HG02571 (cell line): ENCODE data around the gene COX14.
"Not testable (repeated sequence)": the region's sequence is repeated elsewhere in the genome, so short reads cannot be mapped to it uniquely, and the experiment has no call there.

Source experiments
- ATAC-seq: cut with Tn5 transposase; IDR thresholded peaks from one replicate; pipeline ENCODE4 v1.9.1; 2021; ENCODE audit warnings: mild to moderate bottlenecking, moderate library complexity; ENCODE audit not compliant: unreplicated experiment

Gene COX14

DNA sequence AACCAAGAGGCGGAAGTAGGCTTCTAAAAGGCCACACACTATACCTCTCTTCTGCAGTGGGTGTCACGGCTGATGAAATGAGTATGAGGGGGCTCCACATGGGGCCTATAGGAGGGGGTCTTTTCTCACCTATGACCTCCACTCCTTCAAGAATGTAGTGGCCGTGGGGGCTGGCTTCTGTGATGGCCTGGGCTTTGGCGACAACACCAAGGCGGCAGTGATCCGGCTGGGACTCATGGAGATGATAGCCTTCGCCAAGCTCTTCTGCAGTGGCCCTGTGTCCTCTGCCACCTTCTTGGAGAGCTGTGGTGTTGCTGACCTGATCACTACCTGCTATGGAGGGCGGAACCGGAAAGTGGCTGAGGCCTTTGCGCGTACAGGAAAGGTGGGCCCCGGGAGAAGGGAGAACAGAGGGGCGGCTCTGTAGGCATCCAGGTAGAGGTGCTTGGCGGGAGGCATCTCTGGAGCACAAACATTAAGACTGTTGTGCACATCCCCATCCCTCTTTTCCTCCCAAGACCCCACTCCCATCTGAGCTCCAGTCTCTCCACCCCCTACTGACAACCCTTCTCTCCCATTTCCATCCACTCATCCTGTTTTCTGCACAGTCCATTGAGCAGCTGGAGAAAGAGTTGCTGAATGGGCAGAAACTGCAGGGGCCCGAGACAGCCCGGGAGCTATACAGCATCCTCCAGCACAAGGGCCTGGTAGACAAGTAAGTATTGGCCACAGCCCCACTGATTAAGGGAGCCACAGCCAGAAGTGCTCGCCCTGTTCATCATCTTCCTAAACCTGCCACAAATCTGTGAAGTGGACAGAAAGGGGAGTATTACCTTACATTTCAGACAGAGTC is 4.4 kb upstream of the COX14 start:
- ATAC-seq = no peak

GRCh38 chr12:50109319-50109718 is 2.7 kb upstream of the COX14 start:
- ATAC-seq = no peak

DNA sequence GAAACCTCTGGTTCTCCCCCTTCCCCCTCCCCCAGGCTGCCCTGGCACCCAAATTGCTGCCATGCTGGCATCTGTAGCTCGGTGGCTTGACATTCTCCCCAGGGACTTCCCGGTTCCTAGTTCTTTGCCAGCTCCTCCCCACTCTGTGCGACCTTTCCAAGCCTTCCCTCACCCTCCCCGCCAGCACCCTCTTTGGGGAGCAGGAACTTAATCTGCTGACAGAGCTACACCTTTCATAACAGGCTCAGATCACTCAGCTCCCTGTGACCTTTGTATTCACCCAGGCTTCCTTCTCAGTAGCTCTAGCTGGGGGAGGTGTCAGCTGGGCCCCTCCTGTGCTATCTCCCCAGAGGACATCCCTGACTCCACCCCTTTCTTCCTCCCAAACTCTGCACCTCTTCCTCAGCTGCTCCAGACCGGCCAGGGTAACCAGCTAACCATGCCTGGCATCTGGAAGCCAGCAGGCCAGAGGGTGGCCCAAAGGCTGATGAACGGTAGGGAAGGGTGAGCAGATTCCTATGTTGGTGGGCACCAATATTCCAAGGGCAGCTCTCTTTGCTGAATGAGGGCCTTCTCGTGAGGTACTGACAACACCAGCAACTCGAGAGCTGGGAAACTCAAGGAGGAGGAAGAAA is 1.8 kb upstream of the COX14 start:
- no peak for ATAC-seq

- ATAC-seq = no peak
Observed at GRCh38 chr12:50110762-50111351, 1.2 kb upstream of the COX14 start.

GRCh38 chr12:50111395-50111692 is 692 bp upstream of the COX14 start:
- no peak for ATAC-seq

GRCh38 chr12:50112456-50113218 is 601 bp downstream of the COX14 start:
- ATAC-seq = no peak

- no peak for ATAC-seq
Observed at GRCh38 chr12:50117057-50117622, 5.1 kb downstream of the COX14 start.

GRCh38 chr12:50119387-50119786 is 7.4 kb downstream of the COX14 start:
- ATAC-seq = no peak

DNA sequence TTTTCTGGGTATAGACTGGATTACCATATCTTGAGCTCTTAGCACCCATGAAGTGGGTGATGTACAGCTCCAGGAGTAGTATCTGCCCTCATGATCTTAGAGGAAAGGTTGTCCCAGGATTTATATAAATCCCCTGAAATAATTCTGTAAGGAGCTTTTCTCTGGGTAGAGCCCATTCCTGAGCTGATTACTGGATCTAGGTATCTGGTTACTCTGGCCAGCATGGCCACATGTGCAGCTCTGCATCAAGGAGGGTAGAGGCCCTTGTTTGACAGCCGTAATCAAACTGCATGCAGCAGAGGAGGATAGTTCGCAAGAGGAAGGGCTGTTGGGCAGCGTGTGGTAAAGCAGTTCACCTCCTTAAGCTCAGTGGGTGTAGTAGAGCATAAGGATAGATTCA is 8.5 kb downstream of the COX14 start:
- ATAC-seq = no peak

GRCh38 chr12:50120953-50121352 is 8.9 kb downstream of the COX14 start:
- ATAC-seq = no peak

DNA sequence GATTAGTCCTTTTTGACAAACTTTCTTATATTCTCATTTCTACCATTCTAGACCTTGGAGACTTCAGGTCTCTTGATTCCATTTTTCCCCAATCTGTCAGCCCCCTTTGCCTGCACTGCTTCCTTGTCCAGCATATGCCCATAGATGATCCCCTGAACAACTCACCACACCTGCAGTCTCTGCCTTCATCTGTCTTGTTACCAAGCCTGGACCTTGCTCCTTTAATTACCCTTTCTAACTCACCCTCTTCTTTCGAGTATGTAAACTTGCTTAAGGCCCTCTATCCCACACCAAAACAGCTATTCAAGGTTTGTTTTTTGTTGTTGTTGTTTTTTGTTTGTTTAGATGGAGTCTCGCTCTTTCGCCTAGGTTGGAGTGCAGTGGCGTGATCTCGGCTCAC is 9.6 kb downstream of the COX14 start:
- ATAC-seq = no peak

- no peak for ATAC-seq
Observed at GRCh38 chr12:50123203-50123602, 11.2 kb downstream of the COX14 start.

DNA sequence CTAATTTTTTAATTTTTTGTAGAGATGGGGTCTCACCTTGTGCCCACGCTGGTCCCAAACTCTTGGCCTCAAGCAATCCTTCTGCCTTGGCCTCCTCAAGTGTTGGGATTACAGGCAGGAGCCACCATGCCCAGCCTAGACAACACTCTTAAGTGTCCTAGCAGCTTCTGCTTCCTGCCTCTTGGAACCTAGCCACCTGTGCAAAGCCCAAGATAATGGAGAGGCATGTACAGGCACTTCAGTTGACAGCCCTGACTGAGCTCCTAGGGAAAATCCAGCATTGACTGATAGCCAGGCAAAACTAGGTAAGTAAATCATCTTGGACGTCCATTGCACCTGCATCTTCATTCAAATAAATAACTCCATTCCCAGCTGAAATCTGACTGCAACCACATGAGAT is 15.5 kb downstream of the COX14 start:
- ATAC-seq = no peak

GRCh38 chr12:50129290-50129689 is 17.3 kb downstream of the COX14 start:
- no peak for ATAC-seq

DNA sequence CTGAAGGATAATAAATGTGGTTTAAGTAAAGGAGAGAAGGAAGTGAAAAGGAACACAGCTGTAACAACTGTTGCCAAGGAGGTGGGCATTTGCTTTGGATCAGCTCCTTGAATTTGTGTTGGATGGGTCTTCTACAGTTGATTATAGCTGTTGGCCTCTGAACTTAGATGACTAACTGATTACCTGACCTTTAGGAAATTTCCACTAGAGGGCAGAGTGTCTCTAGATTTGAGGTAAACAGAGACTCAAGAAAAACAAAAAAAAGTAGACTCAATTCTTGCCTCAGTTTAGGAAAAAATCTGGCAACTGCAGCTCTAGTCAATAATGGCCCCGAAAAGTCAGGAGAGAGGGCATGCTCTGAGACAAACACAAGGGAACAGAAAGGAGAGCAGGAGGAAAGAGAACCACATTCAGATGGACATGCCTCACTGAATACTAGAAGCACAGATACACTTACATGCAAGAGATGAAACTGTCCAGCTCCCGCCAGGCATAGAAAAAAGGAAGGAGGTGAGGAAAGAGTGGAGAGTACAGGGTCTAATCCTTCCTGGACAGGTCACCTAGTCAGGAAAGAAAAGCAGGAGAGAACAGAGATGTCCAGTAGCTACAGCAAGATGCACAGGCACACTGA is 20.6 kb downstream of the COX14 start:
- ATAC-seq = no peak

- no peak for ATAC-seq
Observed at GRCh38 chr12:50142993-50143392, 31.0 kb downstream of the COX14 start.

GRCh38 chr12:50145439-50145838 is 33.4 kb downstream of the COX14 start:
- no peak for ATAC-seq

DNA sequence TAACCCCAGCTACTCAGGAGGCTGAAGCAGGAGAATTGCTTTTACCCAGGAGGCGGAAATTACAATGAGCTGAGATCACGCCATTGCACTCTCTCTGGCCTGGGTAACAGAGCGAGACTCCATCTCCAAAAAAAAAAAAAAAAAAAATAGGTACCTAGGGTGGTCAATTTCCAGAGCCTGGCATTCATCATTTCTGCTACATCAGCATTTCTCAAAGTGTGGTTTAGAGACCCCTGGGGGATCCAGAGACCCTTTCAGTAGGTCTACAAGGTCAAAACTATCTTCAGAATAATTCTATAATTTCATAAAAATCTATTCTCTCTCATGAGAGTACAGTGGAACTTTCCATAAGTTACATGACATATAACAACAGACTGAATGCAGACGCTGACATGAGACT is 35.2 kb downstream of the COX14 start:
- no peak for ATAC-seq

- ATAC-seq = not testable (repeated sequence)
Observed at GRCh38 chr12:50148011-50148410, 36.0 kb downstream of the COX14 start.

DNA sequence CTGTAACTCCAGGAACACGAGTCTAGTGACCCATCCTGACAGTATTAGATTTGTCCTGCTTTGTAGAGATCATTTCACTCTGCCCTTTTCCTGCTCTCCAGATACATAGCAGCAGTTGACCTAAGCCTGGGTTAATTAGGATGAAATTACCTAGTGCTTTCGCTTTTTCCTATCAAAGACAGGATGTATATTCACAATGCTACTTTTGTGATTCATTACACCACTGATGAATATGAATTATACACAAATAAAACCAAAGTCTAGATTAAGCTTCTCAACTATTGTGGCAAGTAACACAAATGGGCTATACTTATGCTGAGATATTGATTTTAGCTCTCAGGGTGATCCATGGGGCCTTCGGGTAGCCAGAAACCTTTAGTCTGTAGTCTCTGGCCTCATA is 37.3 kb downstream of the COX14 start:
- no peak for ATAC-seq
